ENCODE data around the gene CDKAL1. TPM values are rescaled to one million over a fixed set of nuclear protein-coding genes. Genes with fewer than 3 reads are reported as not detected.

Gene CDKAL1
- total RNA-seq, 1 donor from 2014 or later = 13.4 TPM

- no peak overlapping the region for H3K4me3 ChIP-seq (ENCODE audit: low read depth, low read length)
- H3K27me3 ChIP-seq (ENCODE audit: control insufficient read depth, insufficient read depth, low read length) = no peaks in the 10 kb centered on the region
Measured at GRCh38 chr6:20669571-20670314, 135.5 kb downstream of the CDKAL1 start.

GRCh38 chr6:20670750-20671149 lies 136.5 kb downstream of the CDKAL1 start:
- no peak for FAIRE-seq
- TF ChIP-seq, protein P1, sequence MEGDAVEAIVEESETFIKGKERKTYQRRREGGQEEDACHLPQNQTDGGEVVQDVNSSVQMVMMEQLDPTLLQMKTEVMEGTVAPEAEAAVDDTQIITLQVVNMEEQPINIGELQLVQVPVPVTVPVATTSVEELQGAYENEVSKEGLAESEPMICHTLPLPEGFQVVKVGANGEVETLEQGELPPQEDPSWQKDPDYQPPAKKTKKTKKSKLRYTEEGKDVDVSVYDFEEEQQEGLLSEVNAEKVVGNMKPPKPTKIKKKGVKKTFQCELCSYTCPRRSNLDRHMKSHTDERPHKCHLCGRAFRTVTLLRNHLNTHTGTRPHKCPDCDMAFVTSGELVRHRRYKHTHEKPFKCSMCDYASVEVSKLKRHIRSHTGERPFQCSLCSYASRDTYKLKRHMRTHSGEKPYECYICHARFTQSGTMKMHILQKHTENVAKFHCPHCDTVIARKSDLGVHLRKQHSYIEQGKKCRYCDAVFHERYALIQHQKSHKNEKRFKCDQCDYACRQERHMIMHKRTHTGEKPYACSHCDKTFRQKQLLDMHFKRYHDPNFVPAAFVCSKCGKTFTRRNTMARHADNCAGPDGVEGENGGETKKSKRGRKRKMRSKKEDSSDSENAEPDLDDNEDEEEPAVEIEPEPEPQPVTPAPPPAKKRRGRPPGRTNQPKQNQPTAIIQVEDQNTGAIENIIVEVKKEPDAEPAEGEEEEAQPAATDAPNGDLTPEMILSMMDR (IDR thresholded peaks at IDR 0.05; ENCODE audit: insufficient read depth, low read length, severe bottlenecking) = no peak
- Histone ChIP-seq H3K4me3 (ENCODE audit: low read depth, low read length) (no peak overlapping the region), H3K27me3 (ENCODE audit: control insufficient read depth, insufficient read depth, low read length) (no peaks in the 10 kb centered on the region), H3K36me3 (ENCODE audit: control insufficient read depth, insufficient read depth, low read length) (no peaks in the 10 kb centered on the region)
- no peak for DNase-seq (ENCODE audit: low read depth)

More at GRCh38 chr6:20669571-20670314, 135.5 kb downstream of the CDKAL1 start:
- DNase-seq (ENCODE audit: low read depth) (no peak), FAIRE-seq (no peak)
- H3K36me3 ChIP-seq (ENCODE audit: control insufficient read depth, insufficient read depth, low read length) = no peaks in the 10 kb centered on the region
- TF ChIP-seq, protein P1 (IDR thresholded peaks at IDR 0.05; ENCODE audit: insufficient read depth, low read length, severe bottlenecking) = no peak

GRCh38 chr6:20672038-20672437 lies 137.8 kb downstream of the CDKAL1 start:
- TF ChIP-seq, protein P1 (IDR thresholded peaks at IDR 0.05; ENCODE audit: insufficient read depth, low read length, severe bottlenecking) = no peak
- DNase-seq (ENCODE audit: low read depth) (no peak), FAIRE-seq (no peak)
- Histone ChIP-seq H3K27me3 (ENCODE audit: control insufficient read depth, insufficient read depth, low read length) (no peaks in the 10 kb centered on the region), H3K36me3 (ENCODE audit: control insufficient read depth, insufficient read depth, low read length) (no peaks in the 10 kb centered on the region), H3K4me3 (ENCODE audit: low read depth, low read length) (no peak overlapping the region)

DNA sequence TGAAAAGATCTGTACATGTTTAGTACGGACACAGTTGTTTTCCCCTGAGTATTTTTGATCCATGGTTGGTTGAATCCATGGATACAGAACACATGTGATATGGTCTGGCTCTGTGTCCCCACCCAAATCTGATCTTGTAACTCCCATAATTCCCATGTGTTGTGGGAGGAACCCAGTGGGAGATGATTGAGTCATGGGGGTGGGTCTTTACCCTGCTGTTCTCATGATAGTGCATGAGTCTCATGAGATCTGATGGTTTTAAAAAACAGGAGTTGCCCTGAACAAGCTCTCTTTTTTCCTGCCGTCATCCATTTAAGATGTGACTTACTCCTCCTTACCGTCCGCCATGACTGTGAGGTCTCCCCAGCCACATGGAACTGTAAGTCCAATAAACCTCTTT lies 139.2 kb downstream of the CDKAL1 start:
- no peaks in the 10 kb centered on the region for H3K27me3 ChIP-seq (ENCODE audit: control insufficient read depth, insufficient read depth, low read length)
- no peak overlapping the region for H3K4me3 ChIP-seq (ENCODE audit: low read depth, low read length)
- TF ChIP-seq, protein P1 (IDR thresholded peaks at IDR 0.05; ENCODE audit: insufficient read depth, low read length, severe bottlenecking) = no peak
- no peak for FAIRE-seq
- no peak for DNase-seq (ENCODE audit: low read depth)
- no peaks in the 10 kb centered on the region for H3K36me3 ChIP-seq (ENCODE audit: control insufficient read depth, insufficient read depth, low read length)

GRCh38 chr6:20674664-20675063 lies 140.4 kb downstream of the CDKAL1 start:
- Histone ChIP-seq H3K27me3 (ENCODE audit: control insufficient read depth, insufficient read depth, low read length) (no peaks in the 10 kb centered on the region), H3K36me3 (ENCODE audit: control insufficient read depth, insufficient read depth, low read length) (no peaks in the 10 kb centered on the region), H3K4me3 (ENCODE audit: low read depth, low read length) (no peak overlapping the region)
- TF ChIP-seq, protein P1 (IDR thresholded peaks at IDR 0.05; ENCODE audit: insufficient read depth, low read length, severe bottlenecking) = no peak
- DNase-seq (ENCODE audit: low read depth) (no peak), FAIRE-seq (no peak)
